HG02884 (cell line): Measurements from ENCODE around the gene PTPRG.
A peak's percentile ranks its signal among the peaks of the same experiment; 100 is the strongest.
"Not testable (repeated sequence)": the region's sequence is repeated elsewhere in the genome, so short reads cannot be mapped to it uniquely, and the experiment has no call there.

Source experiments
- ATAC-seq: cut with Tn5 transposase; IDR thresholded peaks from one replicate; pipeline ENCODE4 v1.9.1; 2021; ENCODE audit warnings: mild to moderate bottlenecking, moderate library complexity; ENCODE audit not compliant: unreplicated experiment

The PTPRG gene

GRCh38 chr3:61561374-61562041, at the start of gene PTPRG:
Gene PTPRG (plus strand): TSS chr3:61561571. CDS start chr3:61562288, 717 bp downstream.
- ATAC-seq, result peak; percentile 56

GRCh38 chr3:61518590-61518989, 42.8 kb upstream of the PTPRG start:
- ATAC-seq, result peak; percentile 33

GRCh38 chr3:61520966-61521628, 40.3 kb upstream of the PTPRG start:
- peak; percentile 93 for ATAC-seq

- ATAC-seq, result no peak
Measured at GRCh38 chr3:61522060-61522459, 39.3 kb upstream of the PTPRG start.

GRCh38 chr3:61522626-61523025, 38.7 kb upstream of the PTPRG start:
- ATAC-seq, result no peak

GRCh38 chr3:61524933-61525332, 36.4 kb upstream of the PTPRG start:
- no peak for ATAC-seq

- ATAC-seq, result no peak
Measured at GRCh38 chr3:61526308-61526707, 35.1 kb upstream of the PTPRG start.

- ATAC-seq, result no peak
Measured at GRCh38 chr3:61527011-61527410, 34.4 kb upstream of the PTPRG start.

GRCh38 chr3:61530355-61530754, 31.0 kb upstream of the PTPRG start:
- no peak for ATAC-seq

- ATAC-seq, result no peak
Measured at GRCh38 chr3:61531528-61531927, 29.8 kb upstream of the PTPRG start.

- no peak for ATAC-seq
Measured at GRCh38 chr3:61532739-61533500, 28.5 kb upstream of the PTPRG start.

- no peak for ATAC-seq
Measured at GRCh38 chr3:61535826-61536225, 25.5 kb upstream of the PTPRG start.

- ATAC-seq, result no peak
Measured at GRCh38 chr3:61537366-61537765, 24.0 kb upstream of the PTPRG start.

- ATAC-seq, result no peak
Measured at GRCh38 chr3:61538486-61538885, 22.9 kb upstream of the PTPRG start.

GRCh38 chr3:61541694-61542093, 19.7 kb upstream of the PTPRG start:
- ATAC-seq, result no peak

- no peak for ATAC-seq
Measured at GRCh38 chr3:61545716-61546115, 15.7 kb upstream of the PTPRG start.

GRCh38 chr3:61547625-61548024, 13.7 kb upstream of the PTPRG start:
- ATAC-seq, result no peak

GRCh38 chr3:61552704-61553103, 8.7 kb upstream of the PTPRG start:
- not testable (repeated sequence) for ATAC-seq

- ATAC-seq, result no peak
Measured at GRCh38 chr3:61559136-61559731, 2.1 kb upstream of the PTPRG start.

GRCh38 chr3:61560517-61561373, 626 bp upstream of the PTPRG start:
- peak; percentile 41 for ATAC-seq
